ENCODE measurements around the gene PXMP4.
"Not testable (repeated sequence)": the region's sequence is repeated elsewhere in the genome, so short reads cannot be mapped to it uniquely, and the experiment has no call there.

Gene PXMP4

GRCh38 chr20:33701629-33702450, 18.3 kb downstream of the PXMP4 start:
- no peak for DNase-seq

DNA sequence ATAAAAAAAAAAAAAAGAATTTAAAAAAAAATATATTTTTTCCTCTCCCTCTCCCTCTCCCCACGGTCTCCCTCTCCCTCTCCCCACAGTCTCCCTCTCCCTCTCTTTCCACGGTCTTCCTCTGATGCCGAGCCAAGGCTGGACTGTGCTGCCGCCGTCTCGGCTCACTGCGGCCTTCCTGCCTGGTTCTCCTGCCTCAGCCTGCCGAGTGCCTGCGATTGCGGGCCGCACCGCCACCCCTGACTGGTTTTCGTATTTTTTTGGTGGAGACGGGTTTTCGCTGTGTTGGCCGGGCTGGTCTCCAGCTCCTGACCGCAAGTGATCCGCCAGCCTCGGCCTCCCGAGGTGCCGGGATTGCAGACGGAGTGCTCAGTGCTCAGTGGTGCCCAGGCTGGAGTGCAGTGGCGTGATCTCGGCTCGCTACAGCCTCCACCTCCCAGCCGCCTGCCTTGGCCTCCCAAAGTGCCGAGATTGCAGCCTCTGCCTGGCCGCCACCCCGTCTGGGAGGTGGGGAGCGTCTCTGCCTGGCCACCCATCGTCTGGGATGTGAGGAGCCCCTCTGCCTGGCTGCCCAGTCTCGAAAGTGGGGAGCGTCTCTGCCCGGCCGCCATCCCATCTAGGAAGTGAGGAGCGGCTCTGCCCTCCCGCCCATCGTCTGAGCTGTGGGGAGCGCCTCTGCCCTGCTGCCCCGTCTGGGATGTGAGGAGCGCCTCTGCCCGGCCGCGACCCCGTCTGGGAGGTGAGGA, 19.2 kb downstream of the PXMP4 start:
- DNase-seq = not testable (repeated sequence)

GRCh38 chr20:33698966-33699365, 21.1 kb downstream of the PXMP4 start:
- not testable (repeated sequence) for DNase-seq

DNA sequence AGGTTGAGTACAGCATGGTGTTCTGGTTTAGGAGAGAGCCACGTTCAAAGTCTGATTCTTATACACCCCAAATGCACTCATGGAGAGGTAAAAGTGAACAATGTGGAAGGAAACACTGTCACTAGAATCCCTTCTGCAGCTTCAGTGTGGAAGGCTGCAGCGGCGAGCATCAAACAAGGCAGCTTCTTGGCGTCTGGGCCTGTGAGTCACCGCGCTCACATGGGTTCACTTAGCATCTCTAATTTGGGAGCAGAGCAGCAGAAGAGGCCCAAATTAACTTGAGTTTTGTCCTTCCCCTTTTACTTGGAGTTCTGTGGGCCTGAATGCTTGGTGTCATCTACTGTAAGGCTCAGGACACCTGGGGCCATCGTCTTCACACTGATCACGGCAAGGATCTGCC, 23.0 kb downstream of the PXMP4 start:
- DNase-seq = no peak

DNA sequence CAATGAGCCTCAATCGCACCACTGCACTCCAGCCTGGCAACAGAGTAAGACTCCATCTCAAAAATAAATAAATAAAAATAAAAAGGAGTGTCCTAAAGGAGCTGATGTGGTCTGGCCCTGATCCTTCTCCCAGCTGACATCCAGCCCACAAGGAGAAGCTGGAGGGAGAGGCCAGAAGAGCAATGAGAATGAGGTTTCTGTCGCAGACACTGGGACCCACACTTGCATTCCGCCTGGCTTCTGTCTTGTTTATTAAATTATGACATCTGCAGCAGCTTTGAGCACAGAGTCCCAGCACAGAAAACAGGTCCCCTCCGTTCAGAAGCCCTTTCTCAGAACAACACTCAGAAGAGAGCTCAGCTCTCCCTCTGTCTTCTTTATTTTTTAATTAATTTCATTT, 23.7 kb downstream of the PXMP4 start:
- DNase-seq = no peak

GRCh38 chr20:33694639-33695012, 25.5 kb downstream of the PXMP4 start:
- DNase-seq = no peak

DNA sequence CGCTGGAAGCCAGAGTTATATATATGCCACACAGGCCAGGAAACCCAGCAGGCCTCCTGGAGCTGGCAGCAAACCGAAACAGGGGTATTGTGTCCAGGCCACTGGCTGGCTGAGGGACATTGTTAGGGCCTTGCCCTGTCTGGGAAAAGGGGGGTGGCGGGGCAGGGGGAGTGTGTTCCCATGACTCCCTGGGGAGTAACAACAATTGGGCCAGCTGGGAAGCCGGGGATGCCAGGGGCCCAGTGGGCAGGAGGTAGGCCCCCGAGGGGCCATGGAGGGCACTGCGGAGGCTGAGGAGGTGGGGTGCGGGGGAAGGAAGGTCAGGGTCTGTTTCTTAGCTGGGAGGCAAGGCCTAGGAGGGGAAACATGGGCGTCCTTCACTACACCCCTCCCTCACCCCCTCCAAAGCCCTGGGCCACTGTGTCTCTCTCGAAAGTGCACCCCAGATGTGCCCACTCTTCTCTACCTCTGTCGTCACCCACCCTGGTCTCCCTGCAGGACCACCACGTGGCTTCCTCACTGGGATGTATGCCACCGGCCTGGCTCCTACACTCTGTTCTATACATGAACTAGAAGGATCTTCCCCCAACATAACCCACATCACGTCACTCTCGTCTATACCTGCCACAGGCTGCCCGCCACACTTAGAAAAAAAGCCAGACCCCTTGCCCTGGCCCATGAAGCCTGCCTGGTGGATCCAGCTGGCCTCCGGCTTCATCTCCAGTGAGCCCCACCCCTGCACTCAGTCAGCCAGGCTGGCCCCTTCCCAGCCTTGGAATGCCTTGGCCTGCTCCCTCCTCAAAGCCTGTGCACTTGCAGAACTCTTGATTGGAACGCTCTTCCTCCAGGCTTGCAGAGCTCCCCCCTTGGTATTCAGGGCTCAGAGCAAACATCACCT, 26.1 kb downstream of the PXMP4 start:
- DNase-seq = no peak

DNA sequence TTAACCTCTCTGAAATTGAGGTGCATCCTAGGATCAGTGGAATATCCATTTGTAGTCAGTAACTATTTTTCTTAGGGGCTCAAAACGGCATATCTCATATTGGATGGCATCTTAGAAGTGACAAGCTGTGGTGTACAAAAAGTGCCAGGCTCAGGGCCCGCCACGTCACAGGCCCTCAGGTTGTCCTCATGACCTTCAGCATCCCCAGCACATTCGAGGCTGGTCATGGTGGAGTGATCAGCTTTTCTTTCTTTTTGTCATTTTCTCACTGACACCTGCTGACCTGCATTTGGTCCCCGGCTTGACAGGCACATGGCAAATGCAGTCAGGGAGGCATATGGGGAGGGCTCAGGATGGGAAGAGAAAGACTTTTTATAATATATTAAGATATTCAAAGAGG, 26.8 kb downstream of the PXMP4 start:
- no peak for DNase-seq

- peak; percentile 37 to 45 for DNase-seq
These were observed 30.1 kb downstream of the PXMP4 start for GRCh38 chr20:33689973-33690372.

DNA sequence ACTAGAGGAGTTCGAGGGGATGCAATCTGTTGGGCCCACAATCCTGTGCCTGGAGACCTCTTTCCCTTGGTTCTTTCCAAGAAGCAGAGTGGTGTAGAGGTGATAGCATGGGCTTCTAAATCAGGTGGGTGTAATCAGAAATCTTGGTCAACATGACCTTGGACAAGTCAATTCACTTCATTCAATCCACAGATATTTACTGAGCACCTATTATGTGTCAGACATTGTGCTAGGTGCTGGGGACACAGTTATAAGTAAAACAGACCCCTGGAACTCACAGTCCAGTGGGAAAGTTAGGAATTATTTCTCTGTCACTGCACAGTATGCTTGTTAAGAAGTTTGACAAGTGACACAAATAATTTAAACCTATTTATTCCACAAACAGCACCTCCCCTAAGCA, 30.6 kb downstream of the PXMP4 start:
- DNase-seq = no peak

GRCh38 chr20:33688938-33689424, 31.1 kb downstream of the PXMP4 start:
- no peak for DNase-seq

DNA sequence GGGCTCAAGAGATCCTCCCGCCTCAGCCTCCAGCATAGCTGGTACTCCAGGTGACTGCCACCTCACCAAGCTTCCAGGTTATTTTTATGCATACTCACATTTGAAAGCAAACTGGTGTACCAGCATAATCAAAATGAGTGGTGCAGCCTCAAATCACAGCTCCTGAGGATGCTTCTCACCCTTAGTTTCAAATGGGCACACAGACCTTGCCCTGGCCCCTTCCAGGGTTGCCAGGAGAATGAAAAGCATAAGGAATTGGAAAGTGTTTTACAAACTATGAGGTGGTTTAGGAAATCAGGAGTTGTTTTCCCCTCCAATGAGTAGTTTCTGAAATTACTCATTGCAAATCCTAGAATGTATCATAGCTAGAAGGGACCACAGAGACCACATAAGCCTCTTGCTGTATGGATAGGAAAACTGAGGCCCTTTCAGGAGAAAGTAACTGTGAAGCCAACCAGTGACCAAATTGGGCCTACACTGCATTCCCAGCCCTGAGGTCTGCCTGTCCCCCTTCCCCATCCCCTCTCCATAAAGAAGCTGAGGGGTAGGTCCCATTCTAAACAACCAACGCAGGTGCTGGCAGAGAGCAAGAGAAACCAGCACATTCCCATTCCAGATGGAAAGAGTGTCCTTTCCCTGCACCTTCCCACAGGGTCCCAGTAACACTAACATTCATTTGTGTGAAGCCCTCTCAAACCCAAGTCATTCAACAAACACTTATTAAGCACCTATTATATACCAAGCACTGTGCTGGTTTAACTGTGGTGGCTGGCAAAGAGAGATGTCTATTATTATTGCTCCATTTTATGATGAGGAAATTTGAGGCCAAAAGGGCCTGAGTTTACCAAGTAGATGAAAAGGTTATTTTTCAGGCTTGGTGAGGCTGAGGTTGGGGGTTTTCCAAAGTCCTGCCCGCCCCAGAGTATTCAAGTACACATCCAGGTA, 31.8 kb downstream of the PXMP4 start:
- DNase-seq = no peak

- peak; percentile 80 to 81 for DNase-seq
These were observed 32.7 kb downstream of the PXMP4 start for GRCh38 chr20:33687370-33687915.

DNA sequence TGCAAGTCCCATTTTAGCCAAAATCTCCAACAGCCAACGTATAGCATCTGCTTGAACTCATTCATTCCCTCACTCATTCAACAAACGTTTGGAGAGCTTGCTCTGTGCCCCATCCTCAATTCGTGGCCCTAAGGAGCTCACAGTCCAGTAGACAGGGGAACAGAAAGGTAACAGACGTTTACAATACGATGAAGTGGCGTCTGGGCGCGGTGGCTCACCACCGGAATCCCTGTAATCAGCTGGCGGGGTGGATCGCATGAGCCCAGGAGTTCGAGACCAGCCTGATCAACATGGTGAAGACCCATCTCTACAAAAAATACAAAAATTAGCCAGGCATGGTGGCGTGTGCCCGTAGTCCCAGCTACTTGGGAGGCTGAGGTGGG, 33.1 kb downstream of the PXMP4 start:
- no peak for DNase-seq

DNA sequence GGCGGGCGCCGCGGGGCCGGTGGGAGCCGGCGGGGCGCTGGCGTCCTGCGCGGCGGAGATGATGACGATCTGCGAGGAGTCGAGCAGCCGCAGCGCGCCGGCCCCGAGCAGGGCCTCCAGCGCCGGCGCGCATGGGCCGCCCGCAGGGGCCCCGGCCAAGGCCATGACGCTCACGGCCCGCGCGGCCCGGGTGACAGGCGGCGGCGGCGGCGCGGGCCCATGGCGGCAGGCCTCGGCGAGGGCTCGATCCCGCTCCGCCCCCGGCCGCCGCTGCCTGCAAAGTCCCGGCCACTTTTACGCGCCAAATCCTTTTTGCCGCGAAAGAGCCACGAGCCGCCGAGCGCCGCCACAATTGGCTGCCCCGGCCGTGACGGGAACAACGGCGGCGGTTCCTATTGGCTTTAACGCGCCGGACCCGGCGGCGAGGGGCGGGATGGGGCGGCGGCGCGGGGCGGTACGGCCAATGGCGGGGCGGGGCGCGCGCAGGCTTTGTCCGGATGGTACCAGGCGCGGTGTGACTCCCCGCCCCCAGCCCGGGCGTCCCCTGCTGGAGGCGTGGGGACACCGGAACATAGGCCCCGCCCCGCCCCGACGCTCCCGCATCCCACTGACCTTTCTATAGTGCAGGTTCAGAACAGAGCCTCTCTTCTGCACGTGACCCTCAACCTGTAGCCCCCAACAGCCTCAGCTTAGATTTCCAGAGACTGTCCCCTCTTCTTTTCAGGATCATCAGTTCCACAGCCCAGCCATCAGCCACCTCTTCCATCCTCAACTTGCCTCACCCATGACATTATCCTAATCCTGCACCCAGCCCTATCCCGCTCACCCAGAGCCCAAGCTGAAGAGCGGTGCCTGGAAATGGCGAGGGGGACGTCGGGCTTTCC, 33.8 kb downstream of the PXMP4 start, which contains the start of gene E2F1:
E2F1 (minus strand) TSS at position 286 of the 884 bp plus-strand sequence; CDS start at position 165, 121 bp downstream.
- DNase-seq = peak; percentile 87 to 89

- DNase-seq = peak; percentile 46 to 56
These were observed 34.6 kb downstream of the PXMP4 start for GRCh38 chr20:33685328-33686099.

GRCh38 chr20:33684533-33685327, 35.4 kb downstream of the PXMP4 start:
- DNase-seq = no peak

DNA sequence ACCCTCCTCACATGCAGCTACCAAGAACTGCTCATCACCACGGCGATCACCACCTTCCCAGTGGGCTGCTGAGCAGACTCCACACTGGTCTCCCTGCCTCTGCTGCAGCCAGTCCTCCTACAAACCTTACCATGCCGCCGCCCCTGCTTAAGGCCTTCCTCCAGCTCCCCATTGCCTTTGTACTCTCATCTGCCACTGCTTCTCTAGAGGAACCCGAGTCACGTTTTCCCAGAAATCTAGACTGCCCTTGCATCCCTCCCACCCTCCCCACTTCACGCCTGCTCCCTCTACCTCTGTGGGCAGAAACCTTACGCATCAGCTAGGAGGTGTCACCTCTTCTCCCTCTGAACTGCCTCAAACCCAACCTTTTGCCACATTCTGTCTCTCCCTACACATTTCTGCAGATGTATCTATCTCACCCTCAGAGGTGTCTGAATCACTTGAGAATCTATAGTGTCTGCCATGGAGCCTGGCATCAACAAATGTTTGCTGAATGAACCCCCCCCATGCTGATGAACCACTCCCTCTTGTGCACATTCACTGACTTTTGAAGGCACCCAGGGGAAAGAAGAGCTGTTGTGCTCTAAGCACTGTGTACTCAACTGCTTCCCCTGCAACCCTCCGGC, 38.3 kb downstream of the PXMP4 start:
- no peak for DNase-seq
